Iris pigment epithelial cell (primary cell): ENCODE measurements around the gene COG6.

Experiments used
- DNase-seq: peaks from one replicate; pipeline ENCODE4 v3.0.0-alpha.2; 2011; ENCODE audit warnings: low read depth

COG6 gene

DNA sequence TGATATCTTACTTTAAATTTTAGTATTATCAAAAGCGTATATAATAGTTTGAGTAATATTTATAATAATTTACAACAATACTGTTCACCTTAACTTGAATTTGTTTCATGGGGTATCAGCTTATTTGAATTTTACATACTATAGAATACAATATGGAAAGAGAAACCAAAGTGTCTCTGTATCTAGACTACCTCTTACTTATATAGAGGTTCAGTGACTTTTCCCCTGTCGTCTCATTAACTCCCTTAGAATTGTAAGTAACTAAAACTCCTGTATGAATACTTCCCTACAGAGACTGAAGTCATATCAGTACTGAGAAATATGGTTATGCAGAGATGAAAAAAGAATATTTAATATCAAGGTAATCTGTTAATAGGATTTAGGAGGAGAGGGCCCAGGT is 26.8 kb downstream of the COG6 start:
- no peak for DNase-seq

DNA sequence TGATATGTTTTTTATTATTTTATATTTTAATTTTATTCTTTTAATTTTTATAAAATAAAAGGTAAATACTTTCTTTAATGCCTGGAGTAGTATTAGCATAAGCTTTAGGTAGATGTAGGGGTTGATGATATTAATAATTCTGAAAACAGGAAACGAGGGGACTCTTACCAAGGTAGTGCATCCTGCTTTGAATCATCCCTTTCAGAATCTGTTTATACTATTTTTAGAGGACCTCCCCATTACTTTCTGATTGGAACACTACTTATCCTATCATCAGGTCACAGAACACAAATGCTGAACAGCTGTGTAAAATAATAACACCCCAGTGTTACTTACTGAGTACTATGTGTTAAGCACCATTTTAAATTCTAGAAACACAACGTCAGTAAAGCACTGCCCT is 27.3 kb downstream of the COG6 start:
- DNase-seq: peak; percentile 8

DNA sequence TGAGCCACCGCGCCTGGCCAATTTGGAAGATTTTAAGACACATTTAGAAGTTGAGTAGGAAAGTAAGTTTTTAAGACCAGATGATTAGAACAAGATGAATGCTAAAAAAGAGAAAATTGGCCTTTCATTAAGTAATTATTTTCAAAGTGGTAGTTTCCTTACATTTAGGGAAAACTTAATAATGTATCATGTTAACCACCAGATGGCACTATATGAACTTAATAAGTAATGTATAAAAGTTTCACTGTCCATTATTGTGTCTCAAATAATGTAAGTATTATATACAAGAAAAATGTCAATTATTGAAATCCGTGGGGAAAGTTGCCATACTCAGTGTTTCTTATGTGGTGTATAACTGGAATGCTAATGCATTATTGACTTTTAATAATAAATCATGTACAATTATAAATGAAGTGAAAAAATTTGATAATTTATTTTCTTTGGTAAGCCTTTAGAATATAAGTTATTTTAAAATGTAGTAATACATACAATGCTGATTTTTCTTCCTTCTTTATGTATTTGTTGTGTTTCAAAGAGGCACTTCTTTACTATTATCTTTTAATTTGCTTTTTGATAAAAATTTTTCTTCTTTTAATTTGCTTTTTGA is 29.2 kb downstream of the COG6 start:
- DNase-seq: peak; percentile 65

DNA sequence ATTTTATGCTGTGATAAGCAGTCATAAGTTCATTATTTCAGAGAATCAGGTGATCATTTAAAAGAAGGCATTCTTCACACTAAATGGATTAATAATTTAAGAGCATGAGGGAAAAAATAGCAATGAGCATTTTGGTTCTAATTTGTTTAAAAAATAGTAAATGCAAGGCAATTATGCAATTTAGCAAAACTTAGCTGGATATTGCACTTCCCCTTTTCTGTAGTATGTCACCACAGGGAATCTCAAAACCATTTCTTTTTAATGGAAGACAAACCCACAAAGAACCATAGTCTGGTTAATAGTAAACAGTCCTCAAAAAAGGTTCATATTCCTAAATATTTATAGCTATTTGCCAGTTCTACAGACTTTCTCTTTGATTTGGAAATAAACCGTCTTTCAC is 30.2 kb downstream of the COG6 start:
- no peak for DNase-seq

DNA sequence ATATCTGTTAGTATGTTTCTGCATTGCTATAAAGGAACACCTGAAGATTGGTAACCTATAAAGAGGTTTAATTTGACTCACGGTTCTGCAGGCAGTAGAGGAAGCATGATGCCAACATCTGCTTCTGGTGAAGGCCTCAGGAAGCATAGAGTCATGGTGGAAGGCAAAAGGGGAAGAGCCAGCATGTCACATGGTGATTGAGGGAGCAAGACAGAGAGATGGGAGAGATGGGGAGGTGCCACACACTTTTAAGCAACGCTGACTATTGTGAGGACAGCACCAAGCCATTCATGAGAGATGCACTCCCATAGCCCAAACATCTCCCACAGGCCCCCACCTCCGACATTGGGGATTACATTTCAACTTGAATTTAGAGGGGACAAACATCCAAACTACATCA is 32.8 kb downstream of the COG6 start:
- no peak for DNase-seq

DNA sequence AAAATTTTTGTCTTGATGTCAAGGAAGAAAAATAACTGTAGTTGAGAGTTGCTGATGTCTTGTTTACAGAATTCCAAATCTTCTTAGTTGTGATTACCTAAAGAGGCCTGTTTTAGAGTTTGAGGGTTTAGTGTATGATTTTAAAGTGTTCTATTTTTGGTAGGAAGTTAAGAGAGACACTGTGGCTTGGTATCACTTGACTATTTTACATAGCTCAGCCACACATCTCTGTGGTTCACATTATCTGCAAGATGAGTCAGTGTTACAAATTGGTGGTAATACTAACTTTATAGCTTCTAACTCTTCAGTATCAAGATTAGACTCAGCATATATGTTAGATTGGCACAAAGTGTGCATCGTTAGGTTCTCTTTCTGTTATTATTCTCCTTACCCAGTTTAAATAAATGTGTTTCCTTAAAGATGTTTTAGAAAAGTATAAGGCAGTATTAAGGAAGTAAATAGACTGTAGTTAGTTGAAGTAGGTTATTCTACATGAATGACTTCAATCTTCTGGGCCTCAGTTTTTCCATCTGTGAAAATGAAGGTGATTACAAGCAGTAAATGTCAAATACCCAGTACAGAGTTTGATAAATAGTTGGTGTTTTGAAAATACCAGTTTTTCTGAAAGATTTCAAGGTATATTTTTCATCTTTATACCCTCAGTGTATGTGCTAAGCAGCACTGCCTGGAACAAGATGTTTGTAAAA is 33.4 kb downstream of the COG6 start:
- peak; percentile 75 for DNase-seq

DNA sequence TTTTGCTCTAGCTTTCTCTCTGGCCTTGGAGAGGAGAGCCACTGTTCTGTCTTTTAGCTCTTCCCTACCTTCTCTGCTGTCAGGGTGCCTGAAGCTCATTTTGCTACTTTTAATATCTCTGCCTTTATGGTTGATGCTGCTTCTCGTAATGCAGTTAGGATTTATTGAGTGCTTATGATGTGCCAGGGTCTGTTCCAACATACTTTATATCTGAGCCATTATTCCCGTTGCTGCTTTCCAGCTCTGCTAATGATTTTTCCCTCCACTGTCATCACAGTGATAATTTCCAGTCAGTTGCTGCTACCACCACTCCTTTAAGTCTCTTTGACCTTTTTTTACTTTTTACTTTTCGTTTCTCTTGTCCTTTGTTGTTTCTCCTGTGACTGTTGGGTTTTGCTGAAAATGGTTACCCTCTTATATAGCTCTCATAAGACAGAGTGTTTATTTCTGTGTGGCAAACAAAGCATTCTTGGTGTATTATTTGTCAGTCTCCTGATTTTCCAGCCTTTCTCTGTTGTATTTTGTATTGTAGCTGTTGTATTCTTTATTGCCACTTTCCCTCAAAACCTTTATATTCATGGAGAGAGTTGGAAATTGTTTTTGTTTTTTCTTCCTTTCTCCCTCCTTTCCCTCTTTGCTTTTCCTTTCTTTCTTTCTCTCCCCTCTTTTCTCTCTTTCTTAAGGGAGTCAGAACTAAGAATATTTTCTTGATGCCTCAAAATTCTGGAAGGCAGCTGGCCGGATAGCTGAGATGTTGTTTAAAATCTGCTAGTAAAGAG is 37.4 kb downstream of the COG6 start:
- peak; percentile 17 for DNase-seq

DNA sequence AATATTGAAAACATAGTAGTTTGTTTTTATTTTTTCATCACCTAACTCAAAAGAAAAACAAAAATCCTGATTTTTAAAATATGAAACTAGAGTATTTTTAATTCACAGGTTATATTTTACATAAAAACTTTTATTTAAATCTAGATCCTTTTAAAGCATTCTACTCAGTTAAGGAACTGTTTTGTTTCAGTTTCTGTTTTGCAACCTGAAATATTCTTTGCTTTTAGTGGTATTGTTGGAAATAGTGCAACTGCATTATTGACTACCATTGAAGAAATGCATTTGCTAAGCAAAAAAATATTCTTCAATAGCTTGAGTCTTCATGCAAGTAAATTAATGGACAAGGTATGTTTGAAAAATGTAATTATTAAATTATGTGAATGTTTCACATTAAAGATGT is 43.8 kb downstream of the COG6 start:
- no peak for DNase-seq

DNA sequence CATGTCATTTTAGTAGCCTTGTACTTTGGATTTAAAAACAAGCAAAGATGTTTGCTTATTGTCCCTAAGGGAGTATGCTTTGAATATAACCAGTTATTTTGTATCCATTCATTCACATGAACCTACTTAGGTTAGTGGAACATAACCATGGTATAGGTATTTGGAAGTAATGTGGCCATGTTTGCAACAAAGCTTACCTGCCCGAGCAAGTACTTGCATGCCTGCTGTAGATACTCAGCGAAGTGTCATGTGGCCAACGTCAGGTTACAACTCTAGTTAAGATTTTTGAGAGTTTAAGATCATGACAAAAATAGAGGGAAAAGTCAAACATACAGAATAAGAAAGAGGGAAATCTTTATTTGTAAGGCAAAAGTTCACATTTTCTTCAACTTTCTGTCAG is 57.2 kb downstream of the COG6 start:
- DNase-seq: no peak

DNA sequence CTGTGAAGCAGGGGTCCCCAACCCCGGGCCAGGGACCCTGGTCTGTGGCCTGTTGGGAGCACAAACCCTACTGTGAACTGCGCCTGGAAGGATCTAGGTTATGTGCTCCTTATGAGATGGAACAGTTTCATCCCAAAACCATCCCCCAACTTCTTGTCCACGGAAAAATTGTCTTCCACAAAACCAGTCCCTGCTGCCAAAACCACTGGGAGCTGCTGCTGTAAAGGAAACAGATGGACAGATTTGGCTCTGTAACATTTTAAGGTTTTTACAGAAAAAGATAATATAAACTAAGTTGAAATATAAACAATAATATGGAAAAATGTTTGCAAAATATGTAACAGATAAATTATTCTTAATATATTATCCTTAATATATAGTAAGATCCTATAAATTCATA is 73.7 kb downstream of the COG6 start:
- peak; percentile 30 for DNase-seq

DNA sequence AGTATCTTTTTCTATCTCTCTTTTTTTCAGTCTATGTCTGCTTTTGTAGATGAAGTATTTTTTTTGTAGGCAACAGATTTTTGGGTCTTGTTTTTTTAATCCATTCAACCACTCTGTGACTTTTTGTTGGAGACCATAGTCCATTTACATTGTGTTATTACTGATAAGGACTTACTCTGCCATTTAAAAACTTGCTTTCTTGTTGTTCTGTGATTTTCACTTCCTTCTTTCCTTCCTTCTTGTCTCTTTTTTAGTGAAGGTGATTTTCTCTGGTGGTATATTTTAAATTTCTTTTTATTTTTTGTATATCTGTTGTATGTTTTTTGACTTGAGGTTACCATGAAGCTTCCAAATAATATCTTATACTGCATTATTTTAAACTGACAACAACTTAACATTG is 79.5 kb downstream of the COG6 start:
- no peak for DNase-seq

DNA sequence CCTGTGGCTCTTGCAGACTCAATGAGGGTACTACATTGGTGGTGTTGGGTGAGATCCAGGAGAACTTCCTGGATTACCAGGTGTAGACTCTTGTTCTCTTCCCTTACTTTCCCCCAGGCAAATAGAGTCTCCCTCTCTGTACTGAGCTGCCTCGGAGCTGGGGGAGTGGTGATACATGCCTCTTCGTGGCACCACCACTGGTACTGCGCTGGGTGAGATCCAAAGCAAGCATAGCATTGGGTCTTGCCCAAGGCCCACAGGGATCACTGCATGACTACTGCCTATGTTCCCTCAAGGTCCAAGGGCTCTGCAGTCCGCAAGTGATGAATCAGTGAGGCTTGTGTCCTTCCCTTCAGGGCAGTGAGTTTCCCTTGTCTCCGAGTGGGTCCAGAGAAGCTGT is 81.6 kb downstream of the COG6 start:
- no peak for DNase-seq

DNA sequence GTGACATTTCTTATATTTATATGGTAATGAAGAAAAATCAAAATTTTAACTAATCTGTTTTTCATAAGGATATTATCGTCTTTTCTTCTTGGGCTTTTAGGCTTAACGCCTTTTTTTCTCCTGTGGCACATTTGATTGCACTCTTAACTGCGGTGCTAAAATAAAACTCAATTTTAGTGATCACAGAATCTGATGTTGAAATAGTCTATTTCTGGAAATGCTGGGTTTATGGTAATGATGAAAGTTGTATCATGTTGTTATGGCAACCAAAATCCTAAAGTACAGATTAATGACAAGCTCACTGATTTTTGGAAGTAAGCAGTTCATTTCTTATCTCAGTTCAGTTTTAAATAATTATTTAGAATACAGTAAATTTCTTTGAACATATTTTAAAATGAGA is 85.3 kb downstream of the COG6 start:
- no peak for DNase-seq

DNA sequence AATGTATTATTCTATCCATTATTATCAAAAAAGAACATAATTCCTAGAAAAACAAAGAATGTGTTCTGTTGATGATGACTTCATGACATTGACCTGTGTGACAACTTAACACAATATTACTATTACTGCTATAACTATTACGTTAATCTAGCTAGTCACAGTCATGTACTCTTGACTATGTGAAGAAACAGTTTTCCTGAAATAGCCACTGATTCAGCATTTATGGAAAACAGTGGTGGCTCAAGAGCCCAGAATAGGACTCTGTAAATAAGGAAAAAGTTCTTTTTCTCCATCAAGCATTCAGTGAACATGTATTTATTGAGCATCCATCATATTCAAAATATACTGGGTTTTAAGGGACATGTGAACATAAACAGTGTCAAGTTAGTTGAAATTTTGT is 93.5 kb downstream of the COG6 start:
- no peak for DNase-seq

DNA sequence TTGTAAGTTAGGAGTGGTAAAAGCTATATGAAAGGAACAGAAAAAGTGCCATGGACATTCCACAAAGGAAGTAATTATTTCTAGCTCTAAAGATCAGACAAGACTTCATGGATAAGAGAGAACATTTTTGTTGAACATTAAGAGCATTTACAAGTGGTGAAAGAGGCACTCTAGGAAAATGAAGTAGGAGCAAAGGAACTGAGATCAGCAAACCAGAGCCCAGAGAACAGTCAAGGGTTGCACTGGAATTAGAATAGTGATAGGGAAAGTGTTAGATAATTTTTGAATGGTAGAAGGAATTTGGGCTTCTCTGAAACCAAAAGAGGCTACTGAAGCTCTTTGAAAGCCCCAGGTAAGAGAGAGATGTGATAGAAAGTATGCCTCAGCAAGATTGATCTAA is 94.1 kb downstream of the COG6 start:
- no peak for DNase-seq

DNA sequence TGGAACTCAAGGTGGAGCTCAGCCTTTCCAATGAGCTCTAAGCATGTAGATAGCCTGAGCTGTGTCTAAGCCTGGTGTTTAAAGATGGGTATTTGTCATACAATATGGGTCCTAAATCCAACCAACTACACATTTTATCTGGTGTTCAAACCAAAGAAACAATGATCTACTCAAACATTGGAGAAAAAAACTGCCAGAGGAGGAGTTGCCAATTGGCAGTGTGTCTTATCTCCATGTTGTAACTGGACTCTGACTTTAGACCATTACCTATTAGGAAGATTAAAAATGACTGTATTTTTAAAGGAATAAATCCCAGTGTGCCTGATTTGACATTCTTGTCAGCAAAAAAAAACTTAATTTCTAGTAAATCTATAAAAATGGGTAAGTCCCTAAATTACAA is 96.3 kb downstream of the COG6 start:
- no peak for DNase-seq

DNA sequence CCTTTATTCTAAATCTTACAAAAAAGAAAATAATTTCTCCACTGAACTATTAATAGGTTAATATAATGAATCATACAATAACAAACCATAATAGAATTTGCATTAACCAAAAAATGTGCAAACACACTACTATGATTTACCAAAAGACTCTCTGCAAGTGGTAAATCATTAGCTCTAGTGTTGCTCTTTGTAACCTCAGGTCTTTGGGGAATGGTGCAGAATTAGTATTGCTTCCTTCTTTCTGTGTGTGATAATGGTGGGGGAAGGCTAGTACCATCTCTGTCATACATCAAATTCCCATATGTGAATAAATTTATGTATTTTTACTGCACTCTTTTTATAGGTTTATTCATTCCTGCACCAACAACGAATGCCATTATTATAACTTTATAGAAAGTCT is 105.1 kb downstream of the COG6 start:
- DNase-seq: no peak

DNA sequence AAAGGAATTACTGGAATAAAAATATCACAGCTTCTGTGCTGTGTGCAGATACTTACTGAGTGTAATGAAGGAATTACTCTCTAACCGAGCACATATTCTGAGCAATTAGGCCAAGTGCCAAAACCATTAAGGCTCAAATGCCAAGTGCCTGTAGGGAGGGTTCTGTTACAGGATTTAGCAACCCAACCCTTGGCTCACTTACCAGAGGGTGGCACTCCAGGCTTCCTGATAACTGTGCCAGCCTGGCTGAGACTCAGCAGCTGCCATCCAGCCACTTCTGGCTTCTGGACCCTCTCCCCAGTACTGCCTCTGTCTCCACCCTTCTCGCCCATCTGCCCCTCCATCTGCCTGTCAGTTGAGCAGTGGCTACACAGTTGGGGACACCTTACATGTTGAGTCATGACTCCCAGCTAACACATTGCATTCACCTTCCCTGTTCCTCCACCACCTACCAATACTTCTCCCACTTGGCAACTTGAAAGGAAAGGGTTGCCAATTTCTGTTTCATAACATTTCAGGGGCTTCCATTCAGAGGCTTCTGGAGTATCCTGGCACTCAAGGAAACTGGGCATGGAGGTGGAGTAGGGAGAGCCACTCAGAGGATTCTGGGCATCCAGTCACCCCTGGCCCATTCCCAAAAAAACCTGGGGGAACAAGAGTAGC is 110.5 kb downstream of the COG6 start:
- no peak for DNase-seq

DNA sequence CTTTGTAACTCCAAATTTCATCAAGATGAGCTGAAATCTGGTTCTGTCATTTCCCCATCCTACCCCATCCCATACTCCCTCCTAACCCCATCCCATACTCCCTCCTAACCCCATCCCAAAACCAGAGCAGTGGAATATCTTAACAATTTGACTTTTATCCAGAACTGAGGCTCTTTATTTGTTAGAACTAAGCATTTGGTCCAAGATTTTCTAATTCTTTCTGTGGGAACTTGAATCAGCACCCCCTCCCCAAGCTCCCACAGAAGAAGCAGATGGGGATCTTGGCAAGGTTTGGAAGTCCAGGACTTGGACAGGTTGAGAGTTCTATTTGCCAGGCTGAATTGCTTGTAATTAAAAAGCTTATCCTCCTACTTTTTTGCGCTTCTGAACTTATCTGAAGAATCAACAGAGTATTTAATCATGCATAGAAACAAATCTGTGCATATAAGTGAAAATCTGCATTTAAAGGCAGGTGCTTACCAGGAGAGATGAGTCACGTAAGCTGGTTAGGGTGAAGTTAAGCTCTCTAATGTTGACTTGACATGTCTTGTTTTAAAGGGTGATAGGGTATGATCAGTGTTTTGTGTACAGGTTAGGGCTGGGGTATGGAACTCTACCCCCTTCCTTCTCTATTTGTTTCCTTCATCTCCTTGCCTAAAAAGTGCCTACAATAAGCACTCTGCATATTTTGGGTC is 111.1 kb downstream of the COG6 start:
- no peak for DNase-seq

DNA sequence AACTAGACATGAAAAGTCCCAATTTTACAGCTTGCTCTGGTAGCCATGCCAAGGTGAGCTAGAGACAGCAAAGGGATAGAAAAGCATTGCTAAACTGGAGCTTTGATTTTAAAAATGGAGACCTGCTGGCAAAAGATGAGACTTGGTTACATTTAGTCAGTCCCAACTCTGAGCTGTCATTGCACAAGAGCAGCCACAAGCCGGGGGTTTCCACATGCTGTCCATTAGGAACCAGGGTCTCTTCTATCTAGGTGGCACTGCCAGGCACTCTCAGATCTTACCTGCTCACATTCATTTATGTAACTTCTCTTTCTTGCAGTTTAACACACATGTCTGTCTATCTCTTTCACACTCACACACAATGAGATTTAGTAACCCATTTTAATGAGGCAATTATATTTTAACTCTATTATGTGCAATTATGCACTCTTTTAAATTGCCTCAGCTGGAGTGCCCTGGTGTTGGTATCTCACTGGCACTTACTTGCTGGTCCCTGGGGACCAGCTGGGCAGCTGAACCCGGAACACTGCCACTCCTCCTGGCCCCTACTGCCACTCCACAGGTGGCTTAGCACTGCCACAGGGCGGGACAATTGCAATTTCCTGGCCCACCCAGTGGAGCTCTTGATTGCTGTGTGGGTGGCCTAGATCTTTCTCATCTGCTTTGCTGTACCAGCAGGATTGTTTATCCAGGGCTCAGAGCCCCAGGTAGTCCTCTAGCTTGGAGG is 112.5 kb downstream of the COG6 start:
- DNase-seq: no peak

DNA sequence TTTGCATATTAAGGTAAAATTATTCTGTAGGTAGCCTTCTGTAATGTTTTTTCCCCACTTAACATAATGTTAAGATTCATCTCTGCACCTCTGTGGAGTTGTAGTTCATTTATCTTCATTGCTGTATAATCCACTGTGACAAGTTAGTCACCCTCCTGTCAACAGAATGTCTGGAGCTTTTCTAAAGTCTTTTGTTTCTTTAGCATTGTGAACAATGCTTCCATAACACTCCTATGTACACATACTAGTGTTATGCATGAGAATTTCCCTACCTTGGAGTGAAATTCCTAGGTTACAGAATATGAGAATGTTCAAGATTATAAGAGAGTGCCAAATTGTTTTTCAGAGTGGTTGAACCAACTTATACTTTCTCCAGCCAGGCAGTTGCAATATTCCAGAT is 113.5 kb downstream of the COG6 start:
- DNase-seq: no peak
